Bone marrow (tissue), 2 donors: ENCODE measurements around the gene DLG4.

Experiments
- DNase-seq, 2 donors: peaks; one replicate each; lab custom pipeline; 2025; lab: John Stamatoyannopoulos, UW

The DLG4 gene

GRCh38 chr17:7219812-7220592, at the start of gene DLG4, which contains the start of gene ACADVL:
DLG4 (minus strand) TSS chr17:7219836.
ACADVL (plus strand) TSS chr17:7219938; CDS start chr17:7219985, 47 bp downstream.
- peak; percentile 50 to 56 for DNase-seq

- DNase-seq: no peak
These were observed 47.1 kb upstream of the DLG4 start for GRCh38 chr17:7266784-7267183.

GRCh38 chr17:7263801-7264078, 44.1 kb upstream of the DLG4 start:
- DNase-seq: no peak

- no peak for DNase-seq
These were observed 43.5 kb upstream of the DLG4 start for GRCh38 chr17:7262935-7263800.

- DNase-seq: no peak
These were observed 42.7 kb upstream of the DLG4 start, which contains the start of gene CLDN7 for GRCh38 chr17:7262192-7262934. CLDN7 (minus strand) TSS chr17:7262478; CDS start chr17:7262043, 435 bp downstream.

GRCh38 chr17:7261379-7262191, 41.9 kb upstream of the DLG4 start:
- DNase-seq: no peak

- no peak for DNase-seq
These were observed 41.2 kb upstream of the DLG4 start for GRCh38 chr17:7260651-7261378.

GRCh38 chr17:7260151-7260550, 40.5 kb upstream of the DLG4 start:
- DNase-seq: no peak

- no peak for DNase-seq
These were observed 39.9 kb upstream of the DLG4 start for GRCh38 chr17:7259555-7259889.

GRCh38 chr17:7258731-7259554, 39.3 kb upstream of the DLG4 start:
- no peak for DNase-seq

- DNase-seq: no peak
These were observed 37.3 kb upstream of the DLG4 start for GRCh38 chr17:7256766-7257456.

- no peak for DNase-seq
These were observed 34.9 kb upstream of the DLG4 start for GRCh38 chr17:7254511-7254910.

GRCh38 chr17:7253082-7253481, 33.4 kb upstream of the DLG4 start:
- no peak for DNase-seq

GRCh38 chr17:7252176-7253043, 32.8 kb upstream of the DLG4 start, which contains the start of gene ELP5:
ELP5 (plus strand) TSS chr17:7252215; CDS start chr17:7252551, 336 bp downstream.
- peak; percentile 89 to 98 for DNase-seq

GRCh38 chr17:7251661-7252175, 32.1 kb upstream of the DLG4 start, which contains the start of gene CTDNEP1:
CTDNEP1 (minus strand) TSS chr17:7251734; CDS start chr17:7251296, 438 bp downstream.
- peak; percentile 98 to 99 for DNase-seq

- DNase-seq: no peak
These were observed 31.3 kb upstream of the DLG4 start for GRCh38 chr17:7250695-7251627.

GRCh38 chr17:7249830-7250229, 30.2 kb upstream of the DLG4 start:
- no peak for DNase-seq
